A549 (cell line): Measurements from ENCODE around the gene PARP11.

ENCODE experiments used
- CHD2 ChIP-seq: fragments of 150-350 bp; IDR thresholded peaks from 2 replicates; pipeline ENCODE4 v1.6.1; 2014; ENCODE audit warnings: low read length; ENCODE audit not compliant: partially characterized antibody
- CTCF ChIP-seq: fragments of >200 bp; sonication (Bioruptor Twin); formaldehyde crosslinking; IDR thresholded peaks from 3 replicates; pipeline ENCODE4 v1.5.1; 2016
- EP300 ChIP-seq, 2 experiments: fragments of >200 bp; sonication (Bioruptor Twin); formaldehyde crosslinking; IDR thresholded peaks; 2 replicates in 1 of 2; 3 replicates in 1 of 2; pipeline ENCODE4 v1.6.1; 2016 to 2017
- NR3C1 ChIP-seq: fragments of >200 bp; sonication (Bioruptor Twin); formaldehyde crosslinking; IDR thresholded peaks from 3 replicates; pipeline ENCODE4 v1.6.1; 2017
- POLR2A ChIP-seq: IDR thresholded peaks from 2 replicates; pipeline ENCODE4 v1.6.1; 2012; ENCODE audit warnings: mild to moderate bottlenecking, low read length
- RCOR1 ChIP-seq: fragments of 150-350 bp; IDR thresholded peaks from 2 replicates; pipeline ENCODE4 v1.6.1; 2014; ENCODE audit warnings: antibody characterized with exemption, low read length, low read depth
- RNF2 ChIP-seq: fragments of 200-600 bp; sonication (generic); IDR thresholded peaks from 2 replicates; pipeline ENCODE4 v1.6.1; 2016; ENCODE audit warnings: low read depth, mild to moderate bottlenecking, antibody characterized with exemption, moderate library complexity, borderline replicate concordance
- TF ChIP-seq, protein P1 (sequence below): fragments of 200-600 bp; sonication (generic); IDR thresholded peaks from 2 replicates; pipeline ENCODE4 v1.6.1; 2016; ENCODE audit warnings: antibody characterized with exemption, mild to moderate bottlenecking, moderate library complexity
- TF ChIP-seq, protein P2 (sequence below): IDR thresholded peaks from 2 replicates; pipeline ENCODE4 v1.6.1; 2012

DNA sequence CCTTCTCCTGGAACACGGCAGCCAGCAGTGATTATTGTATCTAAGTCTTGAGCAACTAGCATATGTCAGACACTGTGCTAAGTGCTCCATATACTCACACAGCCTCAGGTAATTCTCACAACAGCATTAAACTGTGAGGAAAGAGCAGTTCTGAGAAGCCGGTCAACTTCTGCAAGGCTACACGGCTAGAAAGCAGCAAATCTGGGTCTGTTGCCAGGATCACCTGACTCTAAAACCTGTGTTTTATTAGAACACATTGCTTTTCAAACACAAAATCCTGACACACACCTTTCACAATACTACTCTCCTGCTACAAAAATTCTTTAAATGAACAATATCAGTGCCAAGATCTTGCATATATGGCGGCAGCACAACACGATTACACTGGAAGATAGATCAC is 70.5 kb downstream of the PARP11 start:
- TF ChIP-seq CTCF (no peak), POLR2A (no peak), RNF2 (no peak), RCOR1 (no peak), EP300 (IDR thresholded peaks at IDR 0.05) (no peak), NR3C1 (no peak), CHD2 (no peak)
- TF ChIP-seq, protein P1, sequence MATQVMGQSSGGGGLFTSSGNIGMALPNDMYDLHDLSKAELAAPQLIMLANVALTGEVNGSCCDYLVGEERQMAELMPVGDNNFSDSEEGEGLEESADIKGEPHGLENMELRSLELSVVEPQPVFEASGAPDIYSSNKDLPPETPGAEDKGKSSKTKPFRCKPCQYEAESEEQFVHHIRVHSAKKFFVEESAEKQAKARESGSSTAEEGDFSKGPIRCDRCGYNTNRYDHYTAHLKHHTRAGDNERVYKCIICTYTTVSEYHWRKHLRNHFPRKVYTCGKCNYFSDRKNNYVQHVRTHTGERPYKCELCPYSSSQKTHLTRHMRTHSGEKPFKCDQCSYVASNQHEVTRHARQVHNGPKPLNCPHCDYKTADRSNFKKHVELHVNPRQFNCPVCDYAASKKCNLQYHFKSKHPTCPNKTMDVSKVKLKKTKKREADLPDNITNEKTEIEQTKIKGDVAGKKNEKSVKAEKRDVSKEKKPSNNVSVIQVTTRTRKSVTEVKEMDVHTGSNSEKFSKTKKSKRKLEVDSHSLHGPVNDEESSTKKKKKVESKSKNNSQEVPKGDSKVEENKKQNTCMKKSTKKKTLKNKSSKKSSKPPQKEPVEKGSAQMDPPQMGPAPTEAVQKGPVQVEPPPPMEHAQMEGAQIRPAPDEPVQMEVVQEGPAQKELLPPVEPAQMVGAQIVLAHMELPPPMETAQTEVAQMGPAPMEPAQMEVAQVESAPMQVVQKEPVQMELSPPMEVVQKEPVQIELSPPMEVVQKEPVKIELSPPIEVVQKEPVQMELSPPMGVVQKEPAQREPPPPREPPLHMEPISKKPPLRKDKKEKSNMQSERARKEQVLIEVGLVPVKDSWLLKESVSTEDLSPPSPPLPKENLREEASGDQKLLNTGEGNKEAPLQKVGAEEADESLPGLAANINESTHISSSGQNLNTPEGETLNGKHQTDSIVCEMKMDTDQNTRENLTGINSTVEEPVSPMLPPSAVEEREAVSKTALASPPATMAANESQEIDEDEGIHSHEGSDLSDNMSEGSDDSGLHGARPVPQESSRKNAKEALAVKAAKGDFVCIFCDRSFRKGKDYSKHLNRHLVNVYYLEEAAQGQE, result no peak
- TF ChIP-seq, protein P2, sequence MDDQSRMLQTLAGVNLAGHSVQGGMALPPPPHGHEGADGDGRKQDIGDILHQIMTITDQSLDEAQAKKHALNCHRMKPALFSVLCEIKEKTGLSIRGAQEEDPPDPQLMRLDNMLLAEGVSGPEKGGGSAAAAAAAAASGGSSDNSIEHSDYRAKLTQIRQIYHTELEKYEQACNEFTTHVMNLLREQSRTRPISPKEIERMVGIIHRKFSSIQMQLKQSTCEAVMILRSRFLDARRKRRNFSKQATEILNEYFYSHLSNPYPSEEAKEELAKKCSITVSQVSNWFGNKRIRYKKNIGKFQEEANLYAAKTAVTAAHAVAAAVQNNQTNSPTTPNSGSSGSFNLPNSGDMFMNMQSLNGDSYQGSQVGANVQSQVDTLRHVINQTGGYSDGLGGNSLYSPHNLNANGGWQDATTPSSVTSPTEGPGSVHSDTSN, result no peak
